ENCODE data around the gene IL6ST. TPM values are rescaled to one million over a fixed set of nuclear protein-coding genes. Genes with fewer than 3 reads are reported as not detected.

The IL6ST gene
- total and polyA plus RNA-seq, 10 of the 15 experiments (the other 5 are each of a cell fraction or from before 2014, with no cell fraction given), result 1.5 to 139 (median 13.0) TPM

DNA sequence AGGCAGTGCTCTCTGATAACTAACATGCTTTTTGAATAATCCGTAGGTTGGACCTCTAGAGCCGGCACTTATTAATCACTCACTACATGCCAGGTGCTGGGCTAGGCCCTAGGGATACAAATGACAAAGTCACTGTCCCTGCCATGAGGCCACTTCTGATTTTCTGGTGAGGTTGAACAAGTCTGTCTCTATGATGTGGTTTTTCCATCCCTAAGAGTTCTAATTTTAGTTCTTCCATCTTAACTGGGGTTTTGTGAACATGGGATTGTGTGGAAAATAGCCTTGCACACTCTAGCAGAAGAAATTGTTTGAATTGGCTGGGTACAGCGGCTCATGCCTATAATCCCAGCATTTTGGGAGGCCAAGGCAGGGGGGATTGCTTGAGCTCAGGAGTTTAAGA, 79.0 kb downstream of the IL6ST start:
- no peak for ATAC-seq
- Histone ChIP-seq H3K36me3 (ENCODE audit: control insufficient read depth in 2 of 2, insufficient read depth in 2 of 2, low read length in 1 of 2) (no peaks in the 10 kb centered on the region), H3K4me1 (ENCODE audit: control insufficient read depth, insufficient read depth, low read length) (peaks cover 7% of the 10 kb centered on the region; the same call in 1 of the 2 replicates), H3K4me2 (ENCODE audit: control insufficient read depth, insufficient read depth) (no peak overlapping the region), H3K27me3 (replicated peaks in 1 of 2; ENCODE audit: control insufficient read depth in 2 of 2, insufficient read depth in 2 of 2, low read length in 1 of 2) (no peaks in the 10 kb centered on the region), H3K9me3 (replicated peaks; ENCODE audit: control insufficient read depth, insufficient read depth, low read length) (no peaks in the 10 kb centered on the region), H4K20me1 (ENCODE audit: control insufficient read depth, insufficient read depth) (no peaks in the 10 kb centered on the region), H3K27ac (ENCODE audit: control insufficient read depth, insufficient read depth) (no peak overlapping the region), H3K4me3 (no peak overlapping the region), H2AFZ (ENCODE audit: control insufficient read depth, low read depth, low read length) (no peak overlapping the region), H3K79me2 (ENCODE audit: control insufficient read depth, insufficient read depth, low read length) (no peaks in the 10 kb centered on the region), H3K9ac (ENCODE audit: control insufficient read depth, insufficient read depth, low read length) (no peak overlapping the region)
- 81% methylated on average over 3 of the region's 3 CpGs for whole genome bisulfite sequencing (ENCODE audit: insufficient coverage, insufficient replicate concordance, low lambda C conversion rate, missing lambda C conversion rate)
- BruUV-seq (replicated peaks), result no TSS peak
- ChIA-PET POLR2A (no interaction called here), RAD21 (ENCODE audit: unreplicated experiment) (interaction anchor here (0.6 kb wide), 1 partner anchor 15 kb away, joined by 3 read pairs; no protein-coding TSS in a partner anchor), CTCF (interaction anchor here (1.7 kb wide), 1 partner anchor 20 kb away, joined by 7 read pairs; no protein-coding TSS in a partner anchor), SMC1A (ENCODE audit: uncharacterized antibody, unreplicated experiment) (interaction anchor here (0.7 to 1.2 kb wide), 2 partner anchors 19 to 118 kb away, joined by 3 to 4 read pairs; no protein-coding TSS in a partner anchor)
- in situ Hi-C loops (cut with MboI) (no loop called here), intact Hi-C loops (cut with micrococcal nuclease; ENCODE audit: unreplicated experiment) (no loop called here)
- no peak for FAIRE-seq
- DNase-seq (ENCODE audit: low read depth, low spot score), result no peak
- TF ChIP-seq ZNF384 (IDR thresholded peaks at IDR 0.05; ENCODE audit: borderline replicate concordance, low read depth, low read length) (no peak), RCOR1 (conservative IDR thresholded peaks at IDR 0.05; ENCODE audit: low read depth, low read length) (no peak), BHLHE40 (IDR thresholded peaks at IDR 0.05; ENCODE audit: borderline replicate concordance in 1 of 2, low read depth in 2 of 2, low read length in 1 of 2) (no peak), EZH2 (IDR thresholded peaks at IDR 0.05; ENCODE audit: borderline replicate concordance, control insufficient read depth, low read depth, low read length) (no peak), FOS (IDR thresholded peaks at IDR 0.05; ENCODE audit: borderline replicate concordance, extremely low read depth, insufficient read length) (no peak), KLF5 (IDR thresholded peaks at IDR 0.05; ENCODE audit: partially characterized antibody) (no peak), PKNOX1 (IDR thresholded peaks at IDR 0.05) (no peak), NBN (IDR thresholded peaks at IDR 0.05) (no peak), SMAD5 (IDR thresholded peaks at IDR 0.05; ENCODE audit: low read depth) (no peak), NFYA (IDR thresholded peaks at IDR 0.05; ENCODE audit: borderline replicate concordance, low read depth, low read length) (no peak), RFX5 (IDR thresholded peaks at IDR 0.05; ENCODE audit: low read depth, low read length) (no peak), MEF2B (IDR thresholded peaks at IDR 0.05; ENCODE audit: partially characterized antibody, poor library complexity, severe bottlenecking) (no peak), TCF7 (IDR thresholded peaks at IDR 0.05; ENCODE audit: borderline replicate concordance) (no peak), BACH1 (IDR thresholded peaks at IDR 0.05; ENCODE audit: borderline replicate concordance) (no peak), SREBF1 (IDR thresholded peaks at IDR 0.05; ENCODE audit: low read length) (no peak)
- TF ChIP-seq, protein P1, sequence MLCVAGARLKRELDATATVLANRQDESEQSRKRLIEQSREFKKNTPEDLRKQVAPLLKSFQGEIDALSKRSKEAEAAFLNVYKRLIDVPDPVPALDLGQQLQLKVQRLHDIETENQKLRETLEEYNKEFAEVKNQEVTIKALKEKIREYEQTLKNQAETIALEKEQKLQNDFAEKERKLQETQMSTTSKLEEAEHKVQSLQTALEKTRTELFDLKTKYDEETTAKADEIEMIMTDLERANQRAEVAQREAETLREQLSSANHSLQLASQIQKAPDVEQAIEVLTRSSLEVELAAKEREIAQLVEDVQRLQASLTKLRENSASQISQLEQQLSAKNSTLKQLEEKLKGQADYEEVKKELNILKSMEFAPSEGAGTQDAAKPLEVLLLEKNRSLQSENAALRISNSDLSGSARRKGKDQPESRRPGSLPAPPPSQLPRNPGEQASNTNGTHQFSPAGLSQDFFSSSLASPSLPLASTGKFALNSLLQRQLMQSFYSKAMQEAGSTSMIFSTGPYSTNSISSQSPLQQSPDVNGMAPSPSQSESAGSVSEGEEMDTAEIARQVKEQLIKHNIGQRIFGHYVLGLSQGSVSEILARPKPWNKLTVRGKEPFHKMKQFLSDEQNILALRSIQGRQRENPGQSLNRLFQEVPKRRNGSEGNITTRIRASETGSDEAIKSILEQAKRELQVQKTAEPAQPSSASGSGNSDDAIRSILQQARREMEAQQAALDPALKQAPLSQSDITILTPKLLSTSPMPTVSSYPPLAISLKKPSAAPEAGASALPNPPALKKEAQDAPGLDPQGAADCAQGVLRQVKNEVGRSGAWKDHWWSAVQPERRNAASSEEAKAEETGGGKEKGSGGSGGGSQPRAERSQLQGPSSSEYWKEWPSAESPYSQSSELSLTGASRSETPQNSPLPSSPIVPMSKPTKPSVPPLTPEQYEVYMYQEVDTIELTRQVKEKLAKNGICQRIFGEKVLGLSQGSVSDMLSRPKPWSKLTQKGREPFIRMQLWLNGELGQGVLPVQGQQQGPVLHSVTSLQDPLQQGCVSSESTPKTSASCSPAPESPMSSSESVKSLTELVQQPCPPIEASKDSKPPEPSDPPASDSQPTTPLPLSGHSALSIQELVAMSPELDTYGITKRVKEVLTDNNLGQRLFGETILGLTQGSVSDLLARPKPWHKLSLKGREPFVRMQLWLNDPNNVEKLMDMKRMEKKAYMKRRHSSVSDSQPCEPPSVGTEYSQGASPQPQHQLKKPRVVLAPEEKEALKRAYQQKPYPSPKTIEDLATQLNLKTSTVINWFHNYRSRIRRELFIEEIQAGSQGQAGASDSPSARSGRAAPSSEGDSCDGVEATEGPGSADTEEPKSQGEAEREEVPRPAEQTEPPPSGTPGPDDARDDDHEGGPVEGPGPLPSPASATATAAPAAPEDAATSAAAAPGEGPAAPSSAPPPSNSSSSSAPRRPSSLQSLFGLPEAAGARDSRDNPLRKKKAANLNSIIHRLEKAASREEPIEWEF (IDR thresholded peaks at IDR 0.05; ENCODE audit: insufficient replicate concordance, low read depth, low read length), result no peak
- TF ChIP-seq, protein P2, sequence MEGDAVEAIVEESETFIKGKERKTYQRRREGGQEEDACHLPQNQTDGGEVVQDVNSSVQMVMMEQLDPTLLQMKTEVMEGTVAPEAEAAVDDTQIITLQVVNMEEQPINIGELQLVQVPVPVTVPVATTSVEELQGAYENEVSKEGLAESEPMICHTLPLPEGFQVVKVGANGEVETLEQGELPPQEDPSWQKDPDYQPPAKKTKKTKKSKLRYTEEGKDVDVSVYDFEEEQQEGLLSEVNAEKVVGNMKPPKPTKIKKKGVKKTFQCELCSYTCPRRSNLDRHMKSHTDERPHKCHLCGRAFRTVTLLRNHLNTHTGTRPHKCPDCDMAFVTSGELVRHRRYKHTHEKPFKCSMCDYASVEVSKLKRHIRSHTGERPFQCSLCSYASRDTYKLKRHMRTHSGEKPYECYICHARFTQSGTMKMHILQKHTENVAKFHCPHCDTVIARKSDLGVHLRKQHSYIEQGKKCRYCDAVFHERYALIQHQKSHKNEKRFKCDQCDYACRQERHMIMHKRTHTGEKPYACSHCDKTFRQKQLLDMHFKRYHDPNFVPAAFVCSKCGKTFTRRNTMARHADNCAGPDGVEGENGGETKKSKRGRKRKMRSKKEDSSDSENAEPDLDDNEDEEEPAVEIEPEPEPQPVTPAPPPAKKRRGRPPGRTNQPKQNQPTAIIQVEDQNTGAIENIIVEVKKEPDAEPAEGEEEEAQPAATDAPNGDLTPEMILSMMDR (IDR thresholded peaks at IDR 0.05 in 2 of 3, conservative IDR thresholded peaks at IDR 0.05 in 1 of 3; ENCODE audit: control insufficient read depth in 2 of 3, extremely low read depth in 1 of 3, insufficient read depth in 1 of 3, low read depth in 3 of 3, low read length in 3 of 3), result no peak
